Rectal smooth muscle tissue (tissue), 1 donor: ENCODE data around the gene SAMD13.
"Not testable (repeated sequence)": the region's sequence is repeated elsewhere in the genome, so short reads cannot be mapped to it uniquely, and the experiment has no call there.

Source experiments
- H3K27ac ChIP-seq: one replicate; pipeline ENCODE4 v1.7.0; 2013; ENCODE audit warnings: low read depth, low read length, inconsistent platforms
- H3K27me3 ChIP-seq: one replicate; pipeline ENCODE4 v1.7.0; 2013; ENCODE audit warnings: low read length; ENCODE audit not compliant: control insufficient read depth, insufficient read depth
- H3K36me3 ChIP-seq: one replicate; pipeline ENCODE4 v1.7.0; 2013; ENCODE audit warnings: low read length; ENCODE audit not compliant: control insufficient read depth, insufficient read depth
- H3K4me1 ChIP-seq: one replicate; pipeline ENCODE4 v1.7.0; 2013; ENCODE audit warnings: low read length; ENCODE audit not compliant: control insufficient read depth, insufficient read depth
- H3K4me3 ChIP-seq: one replicate; pipeline ENCODE4 v1.7.0; 2013; ENCODE audit warnings: low read length
- H3K9ac ChIP-seq: one replicate; pipeline ENCODE4 v1.7.0; 2013; ENCODE audit warnings: low read length

Gene SAMD13

GRCh38 chr1:84267476-84267875 lies 34.0 kb upstream of the SAMD13 start:
- H3K4me1 ChIP-seq: no peaks in the 10 kb centered on the region
- no peaks in the 10 kb centered on the region for H3K27me3 ChIP-seq
- H3K36me3 ChIP-seq: no peaks in the 10 kb centered on the region
- H3K27ac ChIP-seq: no peak overlapping the region
- no peak overlapping the region for H3K9ac ChIP-seq
- no peak overlapping the region for H3K4me3 ChIP-seq

- no peak overlapping the region for H3K4me3 ChIP-seq
- no peak overlapping the region for H3K27ac ChIP-seq
- H3K4me1 ChIP-seq: no peaks in the 10 kb centered on the region
- H3K9ac ChIP-seq: no peak overlapping the region
- H3K27me3 ChIP-seq: no peaks in the 10 kb centered on the region
- no peaks in the 10 kb centered on the region for H3K36me3 ChIP-seq
Measured at GRCh38 chr1:84268346-84268745, 33.2 kb upstream of the SAMD13 start.

GRCh38 chr1:84269306-84269705 lies 32.2 kb upstream of the SAMD13 start:
- Histone ChIP-seq H3K9ac (no peak overlapping the region), H3K36me3 (no peaks in the 10 kb centered on the region), H3K27me3 (no peaks in the 10 kb centered on the region), H3K4me1 (no peaks in the 10 kb centered on the region), H3K27ac (no peak overlapping the region), H3K4me3 (no peak overlapping the region)

- no peak overlapping the region for H3K27ac ChIP-seq
- no peak overlapping the region for H3K9ac ChIP-seq
- no peaks in the 10 kb centered on the region for H3K36me3 ChIP-seq
Measured at GRCh38 chr1:84271441-84272151, 29.9 kb upstream of the SAMD13 start.

GRCh38 chr1:84272401-84272800 lies 29.1 kb upstream of the SAMD13 start:
- no peaks in the 10 kb centered on the region for H3K27me3 ChIP-seq
- H3K9ac ChIP-seq: no peak overlapping the region
- no peak overlapping the region for H3K27ac ChIP-seq
- no peak overlapping the region for H3K4me3 ChIP-seq
- H3K4me1 ChIP-seq: no peaks in the 10 kb centered on the region
- H3K36me3 ChIP-seq: no peaks in the 10 kb centered on the region

More at GRCh38 chr1:84271441-84272151, 29.9 kb upstream of the SAMD13 start:
- H3K4me1 ChIP-seq: no peaks in the 10 kb centered on the region
- H3K4me3 ChIP-seq: no peak overlapping the region
- no peaks in the 10 kb centered on the region for H3K27me3 ChIP-seq

- no peaks in the 10 kb centered on the region for H3K27me3 ChIP-seq
- no peak overlapping the region for H3K9ac ChIP-seq
- H3K4me1 ChIP-seq: no peaks in the 10 kb centered on the region
- no peaks in the 10 kb centered on the region for H3K36me3 ChIP-seq
- no peak overlapping the region for H3K4me3 ChIP-seq
- H3K27ac ChIP-seq: no peak overlapping the region
Measured at GRCh38 chr1:84277343-84278059, 24.0 kb upstream of the SAMD13 start.

GRCh38 chr1:84278905-84279304 lies 22.6 kb upstream of the SAMD13 start:
- Histone ChIP-seq H3K9ac (no peak overlapping the region), H3K27ac (no peak overlapping the region), H3K4me3 (no peak overlapping the region), H3K36me3 (no peaks in the 10 kb centered on the region), H3K27me3 (no peaks in the 10 kb centered on the region), H3K4me1 (no peaks in the 10 kb centered on the region)

- no peaks in the 10 kb centered on the region for H3K4me1 ChIP-seq
- no peaks in the 10 kb centered on the region for H3K27me3 ChIP-seq
- H3K36me3 ChIP-seq: no peaks in the 10 kb centered on the region
- no peak overlapping the region for H3K4me3 ChIP-seq
- H3K27ac ChIP-seq: no peak overlapping the region
- no peak overlapping the region for H3K9ac ChIP-seq
Measured at GRCh38 chr1:84280912-84281311, 20.6 kb upstream of the SAMD13 start.

- no peaks in the 10 kb centered on the region for H3K4me1 ChIP-seq
- no peaks in the 10 kb centered on the region for H3K27me3 ChIP-seq
- no peaks in the 10 kb centered on the region for H3K36me3 ChIP-seq
- H3K9ac ChIP-seq: no peak overlapping the region
- no peak overlapping the region for H3K4me3 ChIP-seq
- H3K27ac ChIP-seq: no peak overlapping the region
Measured at GRCh38 chr1:84282780-84283333, 18.7 kb upstream of the SAMD13 start.

- Histone ChIP-seq H3K4me1 (no peaks in the 10 kb centered on the region), H3K27me3 (no peaks in the 10 kb centered on the region), H3K9ac (no peak overlapping the region), H3K27ac (no peak overlapping the region), H3K4me3 (no peak overlapping the region), H3K36me3 (no peaks in the 10 kb centered on the region)
Measured at GRCh38 chr1:84283381-84283780, 18.1 kb upstream of the SAMD13 start.

- Histone ChIP-seq H3K4me1 (no peaks in the 10 kb centered on the region), H3K4me3 (no peak overlapping the region), H3K27ac (no peak overlapping the region), H3K36me3 (no peaks in the 10 kb centered on the region), H3K27me3 (no peaks in the 10 kb centered on the region), H3K9ac (no peak overlapping the region)
Measured at GRCh38 chr1:84286071-84286470, 15.4 kb upstream of the SAMD13 start.

GRCh38 chr1:84287389-84287788 lies 14.1 kb upstream of the SAMD13 start:
- H3K36me3 ChIP-seq, H3K27ac ChIP-seq, H3K27me3 ChIP-seq, H3K4me3 ChIP-seq, H3K9ac ChIP-seq, H3K4me1 ChIP-seq: not testable (repeated sequence)
